8988T (cell line): ENCODE measurements around the gene ILRUN.
"Not testable (repeated sequence)": the region's sequence is repeated elsewhere in the genome, so short reads cannot be mapped to it uniquely, and the experiment has no call there.

Experiments used
- DNase-seq: peaks from one replicate; pipeline ENCODE4 v3.0.0; 2011

Gene ILRUN

DNA sequence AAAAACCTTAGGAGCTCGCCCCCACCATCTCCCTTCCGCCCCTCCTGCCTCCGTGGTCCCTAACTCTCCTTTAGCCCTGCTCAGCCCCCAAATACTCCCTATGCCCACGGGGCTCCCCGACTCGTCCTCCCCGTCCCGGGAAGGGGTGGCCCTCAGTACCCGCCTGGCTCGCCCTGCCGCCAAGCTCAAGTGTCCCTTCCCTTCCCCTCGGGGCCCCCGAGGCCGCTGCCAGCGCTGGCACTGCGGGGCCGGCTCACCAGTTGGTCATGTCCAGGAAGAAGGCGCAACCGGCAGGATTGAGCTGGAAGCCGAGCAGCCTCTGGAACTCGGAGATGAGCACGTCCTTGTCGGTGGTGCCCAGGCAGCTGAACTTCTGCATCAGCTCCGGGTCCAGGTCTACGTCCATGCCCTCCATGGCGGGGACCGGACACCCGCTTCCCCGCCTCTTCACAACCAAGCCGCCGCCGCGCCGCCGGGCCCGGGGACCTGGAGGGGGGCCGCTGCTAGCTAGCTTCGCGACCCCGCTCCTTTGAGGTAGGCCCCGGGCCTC lies 303 bp downstream of the ILRUN start:
- peak; percentile 24 for DNase-seq

DNA sequence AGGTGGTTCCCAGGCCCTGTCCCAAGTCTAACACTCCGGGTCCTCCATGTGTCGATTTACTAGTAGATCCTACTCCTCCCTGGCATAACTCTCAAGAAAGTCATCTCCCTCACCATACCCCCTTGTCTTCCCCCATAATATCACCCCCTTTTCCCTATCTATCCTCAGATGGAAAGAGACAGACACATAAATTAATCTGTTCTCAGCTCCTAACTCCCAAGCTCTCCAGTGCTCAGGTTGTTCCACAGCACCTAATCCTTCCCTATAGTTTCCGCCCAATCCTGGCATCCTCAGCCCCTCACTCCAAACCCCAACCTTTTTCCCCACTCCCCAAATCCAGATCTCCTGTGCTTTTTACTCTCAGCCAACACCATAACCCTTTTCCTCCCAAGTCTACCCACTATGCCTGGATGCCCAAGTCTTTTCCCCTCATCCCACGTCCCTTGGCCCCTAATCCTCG lies 808 bp downstream of the ILRUN start:
- no peak for DNase-seq

DNA sequence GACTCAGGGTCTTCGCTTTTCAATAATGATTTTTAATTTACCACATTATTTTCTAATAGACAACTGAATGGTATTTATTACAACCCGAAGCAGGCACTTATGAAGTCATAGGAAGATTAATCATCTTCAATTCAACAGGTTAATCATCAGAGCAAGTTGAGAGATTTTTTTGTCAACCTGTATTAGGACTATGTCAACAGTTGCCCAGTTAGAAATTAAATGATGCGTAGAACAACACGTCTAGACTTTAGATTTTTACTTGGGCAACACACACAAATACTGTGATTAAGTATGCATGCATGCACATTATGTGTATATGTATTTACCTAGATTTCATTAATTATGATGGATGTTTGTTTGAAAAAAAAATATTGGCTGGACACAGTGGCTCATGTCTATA lies 4.3 kb downstream of the ILRUN start:
- DNase-seq = no peak

GRCh38 chr6:34689742-34690141 lies 6.8 kb downstream of the ILRUN start:
- no peak for DNase-seq

- no peak for DNase-seq
Measured at GRCh38 chr6:34688956-34689355, 7.6 kb downstream of the ILRUN start.

- no peak for DNase-seq
Measured at GRCh38 chr6:34684919-34685318, 11.6 kb downstream of the ILRUN start.

DNA sequence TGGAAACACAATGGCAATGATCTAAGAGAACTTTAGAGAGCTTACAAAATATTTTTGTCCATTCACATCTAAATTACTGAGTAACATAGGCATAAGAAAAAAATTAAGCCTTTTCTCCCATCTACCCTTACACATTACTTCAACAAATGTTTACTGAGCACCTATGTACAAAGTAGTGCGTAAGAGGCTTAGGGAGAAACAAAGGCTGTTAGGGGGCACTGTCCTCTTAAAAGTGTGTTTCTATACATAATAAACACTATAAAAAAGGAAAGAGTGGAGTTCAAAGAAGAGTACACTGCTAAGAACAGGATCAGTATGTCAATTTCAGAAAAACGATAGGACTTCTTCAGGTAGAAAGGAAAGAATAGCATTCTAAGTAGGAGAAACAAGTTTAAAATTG lies 12.2 kb downstream of the ILRUN start:
- no peak for DNase-seq

DNA sequence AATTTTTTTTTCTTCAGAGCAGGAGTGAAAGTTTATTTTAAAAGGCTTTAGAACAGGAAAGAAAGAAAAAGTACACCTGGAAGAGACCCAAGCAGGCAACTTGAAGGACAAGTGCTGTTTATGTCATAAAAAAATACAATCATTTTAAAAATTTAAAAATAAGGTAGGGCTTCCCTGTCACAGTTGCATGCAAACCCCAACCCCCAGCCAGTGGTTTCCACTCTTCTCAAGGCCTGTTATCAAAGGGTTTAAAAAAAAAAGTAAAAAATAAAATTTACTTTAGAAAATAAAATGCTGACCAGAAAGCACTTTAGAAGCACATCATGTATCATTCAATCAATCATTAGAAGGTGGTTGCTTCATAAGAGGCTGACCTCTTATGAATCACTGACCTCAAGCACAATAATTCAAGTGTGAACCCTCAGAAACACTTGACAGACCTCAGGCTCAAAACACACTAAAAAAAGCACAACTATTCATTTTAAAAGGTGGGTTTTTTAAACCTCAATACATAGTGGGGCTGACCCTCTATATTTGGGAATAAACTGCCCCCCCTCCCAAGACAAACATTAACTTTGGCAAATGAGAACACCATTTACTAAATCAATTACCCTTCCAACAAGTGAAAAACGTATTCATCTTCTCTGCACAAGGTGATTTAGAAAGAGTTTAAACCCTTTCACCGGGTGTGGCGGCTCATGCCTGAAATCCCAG lies 15.6 kb downstream of the ILRUN start:
- DNase-seq = no peak

DNA sequence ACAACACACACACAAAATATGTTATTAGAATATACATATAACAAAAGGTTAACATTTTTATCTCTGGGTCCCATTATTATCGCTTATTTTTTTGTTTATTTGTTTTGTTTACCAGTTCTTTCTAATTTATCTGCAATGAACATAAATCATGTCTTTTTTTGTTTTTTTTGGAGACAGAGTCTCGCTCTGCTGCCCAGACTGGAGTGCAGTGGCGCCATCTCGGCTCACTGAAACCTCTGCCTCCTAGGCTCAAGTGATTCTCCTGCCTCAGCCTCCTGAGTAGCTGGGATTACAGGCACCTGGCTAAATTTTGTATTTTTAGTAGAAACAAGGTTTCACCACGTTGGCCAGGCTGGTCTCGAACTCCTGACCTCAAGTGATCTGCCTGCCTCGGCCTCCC lies 16.3 kb downstream of the ILRUN start:
- DNase-seq = not testable (repeated sequence)

DNA sequence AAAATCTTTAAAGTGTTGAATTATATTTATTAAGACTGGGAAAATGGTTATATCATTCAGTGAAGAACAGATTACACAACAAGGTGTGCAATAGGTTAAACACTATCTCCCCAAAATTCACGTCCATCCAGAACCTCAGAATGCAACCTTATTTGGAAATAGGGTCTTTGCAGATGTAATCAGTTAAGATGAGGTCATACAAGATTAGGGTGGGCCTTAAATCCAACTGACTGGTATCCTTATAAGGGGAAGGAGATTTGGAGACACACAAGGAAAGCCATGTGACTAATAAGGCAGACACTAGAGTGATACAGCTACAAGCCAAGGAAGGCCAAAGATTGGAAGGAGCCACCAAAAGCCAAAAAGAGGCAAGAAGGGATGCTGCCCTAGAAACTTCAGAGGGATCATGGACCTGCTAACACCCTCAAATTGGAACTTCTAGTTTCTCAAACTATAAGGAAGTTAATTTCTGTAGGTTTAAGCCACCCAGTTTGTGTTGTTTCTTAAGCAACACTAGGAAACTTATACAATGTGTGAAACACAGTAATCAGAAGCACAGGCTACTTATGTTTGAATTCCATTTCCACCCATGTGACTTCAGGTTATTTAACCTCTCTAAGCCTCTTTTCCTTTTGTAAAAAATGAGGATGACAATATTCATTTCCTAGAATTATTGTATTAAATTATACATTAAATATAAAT lies 16.9 kb downstream of the ILRUN start:
- DNase-seq = no peak

- DNase-seq = no peak
Measured at GRCh38 chr6:34676140-34676539, 20.4 kb downstream of the ILRUN start.

GRCh38 chr6:34674930-34675329 lies 21.6 kb downstream of the ILRUN start:
- DNase-seq = not testable (repeated sequence)

GRCh38 chr6:34674268-34674639 lies 22.3 kb downstream of the ILRUN start:
- no peak for DNase-seq

DNA sequence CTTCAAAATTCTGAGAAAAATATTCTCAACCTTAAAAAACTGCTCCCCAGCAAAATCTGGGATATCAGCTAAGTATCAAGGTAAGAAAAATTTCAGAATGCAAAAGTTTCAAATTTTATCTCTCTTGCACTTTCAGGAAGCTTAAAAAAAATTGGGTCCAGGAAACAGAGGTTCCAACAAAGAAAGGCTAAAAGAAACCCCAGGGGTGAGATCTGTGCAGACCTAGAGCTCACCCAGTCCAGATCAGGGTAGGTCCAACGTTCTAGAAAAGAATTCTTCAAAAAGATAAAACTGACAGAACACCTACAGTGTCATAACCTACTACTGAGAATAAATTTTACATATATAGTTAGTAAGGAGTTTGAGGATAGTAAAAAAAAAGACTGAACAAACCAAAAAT lies 23.5 kb downstream of the ILRUN start:
- DNase-seq = no peak

DNA sequence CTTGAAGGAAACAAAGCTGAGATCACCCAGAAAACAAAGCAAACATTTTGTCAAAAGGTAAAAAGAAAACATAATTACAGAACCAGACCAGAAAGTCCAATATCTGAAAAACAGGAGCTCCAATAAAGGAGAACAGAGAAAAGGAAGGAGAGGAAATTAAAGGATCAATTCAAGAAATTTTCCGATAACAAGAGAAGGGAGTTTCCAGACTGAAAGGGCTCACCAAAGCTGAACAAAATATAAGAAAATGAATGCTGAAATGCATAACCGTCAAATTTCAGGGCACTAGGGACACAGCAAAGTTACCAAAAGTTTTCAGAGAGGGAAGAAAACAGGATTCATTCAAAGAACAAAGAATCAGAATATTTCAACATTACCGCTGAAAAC lies 23.9 kb downstream of the ILRUN start:
- DNase-seq = no peak

GRCh38 chr6:34671801-34672656 lies 24.5 kb downstream of the ILRUN start:
- DNase-seq = no peak

- no peak for DNase-seq
Measured at GRCh38 chr6:34671367-34671766, 25.2 kb downstream of the ILRUN start.

- DNase-seq = not testable (repeated sequence)
Measured at GRCh38 chr6:34668799-34669198, 27.8 kb downstream of the ILRUN start.

DNA sequence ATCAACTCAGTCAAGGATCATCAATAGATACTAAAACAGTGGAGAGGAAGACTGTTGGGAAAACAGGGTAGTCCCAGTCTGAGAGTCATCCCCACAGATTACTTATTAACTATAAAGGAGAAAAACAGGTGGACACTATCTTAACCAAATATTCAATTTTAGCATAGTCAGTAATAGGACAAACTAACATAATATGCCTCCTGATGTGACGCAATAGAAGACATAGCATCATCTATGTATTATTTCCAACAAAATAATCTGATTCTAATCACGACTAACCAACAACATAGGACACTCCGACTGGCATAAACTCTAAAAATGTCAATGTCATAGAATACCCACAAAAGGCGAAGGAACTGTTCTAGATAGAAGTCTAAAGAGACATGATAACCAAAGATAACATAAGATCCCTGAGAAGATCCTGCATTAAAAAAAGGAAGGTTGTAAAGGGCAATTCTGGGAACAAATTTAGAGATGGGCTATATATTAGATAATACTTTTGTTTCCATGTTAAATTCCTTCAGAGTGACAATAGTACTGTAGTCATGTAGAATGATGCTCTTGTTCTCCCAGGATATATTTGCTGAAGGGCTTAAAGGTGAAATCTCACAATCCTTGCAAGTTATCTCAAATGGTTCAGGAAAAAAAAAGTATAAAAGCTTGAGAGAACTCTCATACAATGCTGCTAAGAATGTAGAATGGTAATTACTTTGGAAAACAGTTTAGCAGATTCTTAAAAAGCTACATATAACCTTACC lies 28.9 kb downstream of the ILRUN start:
- no peak for DNase-seq

DNA sequence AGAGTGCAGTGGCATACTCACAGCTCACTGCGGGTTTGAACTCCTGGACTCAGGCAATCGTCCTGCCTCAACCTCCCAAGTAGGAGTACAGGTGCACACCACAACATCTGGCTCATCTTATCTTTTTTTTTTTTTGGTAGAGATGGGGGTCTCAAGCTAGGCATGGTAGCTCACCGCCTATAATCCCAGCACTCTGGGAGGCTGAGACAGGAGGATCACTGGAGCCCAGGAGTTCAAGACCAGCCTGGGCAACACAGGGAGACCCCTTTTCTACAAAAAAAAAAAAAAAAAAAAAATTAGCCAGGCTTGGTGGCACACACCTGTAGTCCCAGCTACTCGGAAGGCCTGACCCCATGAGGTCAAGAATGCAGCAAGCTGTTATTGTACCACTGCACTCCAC lies 31.5 kb downstream of the ILRUN start:
- no peak for DNase-seq

GRCh38 chr6:34664256-34664971 lies 32.2 kb downstream of the ILRUN start:
- no peak for DNase-seq

- DNase-seq = no peak
Measured at GRCh38 chr6:34663831-34664255, 32.7 kb downstream of the ILRUN start.
